Esophagus squamous epithelium (tissue), 4 donors: ENCODE data around the gene USH2A.

Source experiments
- POLR2A ChIP-seq, 4 donors: fragments of 450-650 bp; IDR thresholded peaks; one replicate each; pipeline ENCODE4 v1.6.1; 2017; ENCODE audit warnings: antibody characterized with exemption in 4 of 4, mild to moderate bottlenecking in 4 of 4, moderate library complexity in 3 of 4
- TF ChIP-seq, protein P1 (sequence below), 6 experiments: fragments of 450-650 bp in 4 of 6; fragments of 200-600 bp in 2 of 6; sonication (generic) in 2 of 6; IDR thresholded peaks; one replicate each; pipeline ENCODE4 v1.5.1; 2016 to 2019; ENCODE audit warnings: antibody characterized with exemption in 6 of 6, mild to moderate bottlenecking in 4 of 6, moderate library complexity in 4 of 6

DNA sequence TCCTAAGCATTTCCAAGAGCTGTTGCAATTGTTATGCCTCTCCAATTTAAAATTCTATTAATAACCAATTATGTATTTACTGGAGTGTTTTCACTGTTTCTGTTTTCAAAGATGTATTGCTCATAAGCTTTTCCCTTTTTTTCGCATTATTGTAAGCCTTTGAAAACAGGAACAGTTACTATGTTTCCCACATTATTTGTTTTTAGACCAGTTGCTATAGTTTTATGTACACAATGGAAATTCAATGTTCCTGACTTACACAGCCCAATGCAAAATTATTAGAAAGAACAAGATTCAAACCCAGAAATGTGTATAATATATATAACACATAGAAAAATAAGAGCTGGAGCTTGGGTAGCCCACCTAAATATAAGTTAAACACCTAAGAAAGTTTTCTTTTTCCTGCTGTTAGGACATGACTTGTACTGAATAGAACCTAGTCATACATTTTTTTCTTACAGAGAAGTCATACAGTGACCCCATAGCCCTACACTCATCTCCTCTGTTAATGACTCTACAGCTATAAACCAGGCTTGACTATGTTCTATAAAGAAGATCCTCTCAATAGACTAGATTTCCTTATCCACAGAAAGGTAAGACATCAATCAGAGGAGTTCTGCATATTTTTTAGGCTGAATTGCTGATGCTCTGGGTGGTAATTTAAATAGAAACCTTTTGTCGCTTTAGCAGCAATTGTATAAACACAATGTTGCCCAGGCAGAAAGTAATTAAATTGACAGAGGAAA lies 299.6 kb downstream of the USH2A start:
- TF ChIP-seq, protein P1, sequence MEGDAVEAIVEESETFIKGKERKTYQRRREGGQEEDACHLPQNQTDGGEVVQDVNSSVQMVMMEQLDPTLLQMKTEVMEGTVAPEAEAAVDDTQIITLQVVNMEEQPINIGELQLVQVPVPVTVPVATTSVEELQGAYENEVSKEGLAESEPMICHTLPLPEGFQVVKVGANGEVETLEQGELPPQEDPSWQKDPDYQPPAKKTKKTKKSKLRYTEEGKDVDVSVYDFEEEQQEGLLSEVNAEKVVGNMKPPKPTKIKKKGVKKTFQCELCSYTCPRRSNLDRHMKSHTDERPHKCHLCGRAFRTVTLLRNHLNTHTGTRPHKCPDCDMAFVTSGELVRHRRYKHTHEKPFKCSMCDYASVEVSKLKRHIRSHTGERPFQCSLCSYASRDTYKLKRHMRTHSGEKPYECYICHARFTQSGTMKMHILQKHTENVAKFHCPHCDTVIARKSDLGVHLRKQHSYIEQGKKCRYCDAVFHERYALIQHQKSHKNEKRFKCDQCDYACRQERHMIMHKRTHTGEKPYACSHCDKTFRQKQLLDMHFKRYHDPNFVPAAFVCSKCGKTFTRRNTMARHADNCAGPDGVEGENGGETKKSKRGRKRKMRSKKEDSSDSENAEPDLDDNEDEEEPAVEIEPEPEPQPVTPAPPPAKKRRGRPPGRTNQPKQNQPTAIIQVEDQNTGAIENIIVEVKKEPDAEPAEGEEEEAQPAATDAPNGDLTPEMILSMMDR (IDR thresholded peaks at IDR 0.05), result no peak
- no peak for TF ChIP-seq POLR2A (IDR thresholded peaks at IDR 0.05)
